ENCODE results near the gene UNC119.

DNA sequence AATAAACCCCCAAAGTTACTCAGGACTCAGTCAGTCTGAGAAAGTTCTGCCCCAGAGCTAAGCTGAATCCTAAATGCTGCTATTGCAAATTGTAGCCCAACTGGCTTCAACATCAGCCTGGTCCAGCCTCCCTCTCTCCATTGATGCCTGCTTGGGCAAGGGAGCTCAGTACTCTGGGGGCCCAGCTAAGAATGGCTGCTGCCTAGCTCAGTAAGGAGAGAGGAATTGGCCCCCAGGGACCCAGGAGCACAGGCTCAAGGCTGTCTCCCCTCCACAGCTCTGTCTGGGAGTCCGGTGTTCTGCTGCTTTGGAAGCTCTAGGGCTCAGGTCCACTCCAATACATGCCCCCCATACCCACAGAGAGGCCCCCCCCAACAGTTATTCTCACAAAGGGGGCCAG, 1.6 kb downstream of the UNC119 start:
- no peak for TF ChIP-seq POLR2AphosphoS5 (IDR thresholded peaks at IDR 0.05; ENCODE audit: low read depth)
- TF ChIP-seq, protein P1, sequence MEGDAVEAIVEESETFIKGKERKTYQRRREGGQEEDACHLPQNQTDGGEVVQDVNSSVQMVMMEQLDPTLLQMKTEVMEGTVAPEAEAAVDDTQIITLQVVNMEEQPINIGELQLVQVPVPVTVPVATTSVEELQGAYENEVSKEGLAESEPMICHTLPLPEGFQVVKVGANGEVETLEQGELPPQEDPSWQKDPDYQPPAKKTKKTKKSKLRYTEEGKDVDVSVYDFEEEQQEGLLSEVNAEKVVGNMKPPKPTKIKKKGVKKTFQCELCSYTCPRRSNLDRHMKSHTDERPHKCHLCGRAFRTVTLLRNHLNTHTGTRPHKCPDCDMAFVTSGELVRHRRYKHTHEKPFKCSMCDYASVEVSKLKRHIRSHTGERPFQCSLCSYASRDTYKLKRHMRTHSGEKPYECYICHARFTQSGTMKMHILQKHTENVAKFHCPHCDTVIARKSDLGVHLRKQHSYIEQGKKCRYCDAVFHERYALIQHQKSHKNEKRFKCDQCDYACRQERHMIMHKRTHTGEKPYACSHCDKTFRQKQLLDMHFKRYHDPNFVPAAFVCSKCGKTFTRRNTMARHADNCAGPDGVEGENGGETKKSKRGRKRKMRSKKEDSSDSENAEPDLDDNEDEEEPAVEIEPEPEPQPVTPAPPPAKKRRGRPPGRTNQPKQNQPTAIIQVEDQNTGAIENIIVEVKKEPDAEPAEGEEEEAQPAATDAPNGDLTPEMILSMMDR (conservative IDR thresholded peaks at IDR 0.05; ENCODE audit: low read depth in 2 of 2): no peak
- TF ChIP-seq NANOG (IDR thresholded peaks at IDR 0.05; ENCODE audit: borderline replicate concordance): no peak
- TF ChIP-seq CREB1 (CRISPR knock-in tag; IDR thresholded peaks at IDR 0.05; ENCODE audit: low read depth): no peak
- TF ChIP-seq EZH2 (IDR thresholded peaks at IDR 0.05; ENCODE audit: low read depth, unreplicated experiment): no peak
- TF ChIP-seq, protein P2, sequence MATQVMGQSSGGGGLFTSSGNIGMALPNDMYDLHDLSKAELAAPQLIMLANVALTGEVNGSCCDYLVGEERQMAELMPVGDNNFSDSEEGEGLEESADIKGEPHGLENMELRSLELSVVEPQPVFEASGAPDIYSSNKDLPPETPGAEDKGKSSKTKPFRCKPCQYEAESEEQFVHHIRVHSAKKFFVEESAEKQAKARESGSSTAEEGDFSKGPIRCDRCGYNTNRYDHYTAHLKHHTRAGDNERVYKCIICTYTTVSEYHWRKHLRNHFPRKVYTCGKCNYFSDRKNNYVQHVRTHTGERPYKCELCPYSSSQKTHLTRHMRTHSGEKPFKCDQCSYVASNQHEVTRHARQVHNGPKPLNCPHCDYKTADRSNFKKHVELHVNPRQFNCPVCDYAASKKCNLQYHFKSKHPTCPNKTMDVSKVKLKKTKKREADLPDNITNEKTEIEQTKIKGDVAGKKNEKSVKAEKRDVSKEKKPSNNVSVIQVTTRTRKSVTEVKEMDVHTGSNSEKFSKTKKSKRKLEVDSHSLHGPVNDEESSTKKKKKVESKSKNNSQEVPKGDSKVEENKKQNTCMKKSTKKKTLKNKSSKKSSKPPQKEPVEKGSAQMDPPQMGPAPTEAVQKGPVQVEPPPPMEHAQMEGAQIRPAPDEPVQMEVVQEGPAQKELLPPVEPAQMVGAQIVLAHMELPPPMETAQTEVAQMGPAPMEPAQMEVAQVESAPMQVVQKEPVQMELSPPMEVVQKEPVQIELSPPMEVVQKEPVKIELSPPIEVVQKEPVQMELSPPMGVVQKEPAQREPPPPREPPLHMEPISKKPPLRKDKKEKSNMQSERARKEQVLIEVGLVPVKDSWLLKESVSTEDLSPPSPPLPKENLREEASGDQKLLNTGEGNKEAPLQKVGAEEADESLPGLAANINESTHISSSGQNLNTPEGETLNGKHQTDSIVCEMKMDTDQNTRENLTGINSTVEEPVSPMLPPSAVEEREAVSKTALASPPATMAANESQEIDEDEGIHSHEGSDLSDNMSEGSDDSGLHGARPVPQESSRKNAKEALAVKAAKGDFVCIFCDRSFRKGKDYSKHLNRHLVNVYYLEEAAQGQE (IDR thresholded peaks at IDR 0.05; ENCODE audit: unreplicated experiment): no peak
- TF ChIP-seq STAT1 (IDR thresholded peaks at IDR 0.05; ENCODE audit: unreplicated experiment): no peak
- TF ChIP-seq EZH2phosphoT487 (IDR thresholded peaks at IDR 0.05; ENCODE audit: unreplicated experiment): no peak

Measured in GM23338 (cell line).